Hepatic stellate cell (primary cell): Measurements from ENCODE around the gene ENTPD8.
A peak's percentile ranks its signal among the peaks of the same experiment; 100 is the strongest.
"Not testable (repeated sequence)": the region's sequence is repeated elsewhere in the genome, so short reads cannot be mapped to it uniquely, and the experiment has no call there.

Source experiments
- DNase-seq: peaks from one replicate; pipeline ENCODE4 v3.0.0; 2011; ENCODE audit warnings: low spot score

ENTPD8 gene

GRCh38 chr9:137411645-137412380 lies 29.3 kb downstream of the ENTPD8 start:
- peak; percentile 94 for DNase-seq

- DNase-seq = no peak
These were observed 29.9 kb downstream of the ENTPD8 start for GRCh38 chr9:137411260-137411644.

- no peak for DNase-seq
These were observed 30.3 kb downstream of the ENTPD8 start for GRCh38 chr9:137410891-137411249.

GRCh38 chr9:137410236-137410890 lies 30.8 kb downstream of the ENTPD8 start:
- DNase-seq = not testable (repeated sequence)

- DNase-seq = no peak
These were observed 31.6 kb downstream of the ENTPD8 start for GRCh38 chr9:137409515-137409914.

GRCh38 chr9:137408651-137409405 lies 32.3 kb downstream of the ENTPD8 start:
- DNase-seq = no peak

GRCh38 chr9:137407590-137408300 lies 33.4 kb downstream of the ENTPD8 start:
- peak; percentile 34 for DNase-seq

- DNase-seq = peak; percentile 85
These were observed 34.1 kb downstream of the ENTPD8 start for GRCh38 chr9:137406876-137407589.

- no peak for DNase-seq
These were observed 34.9 kb downstream of the ENTPD8 start for GRCh38 chr9:137406085-137406760.

GRCh38 chr9:137405677-137406081 lies 35.5 kb downstream of the ENTPD8 start:
- DNase-seq = no peak

- DNase-seq = no peak
These were observed 36.1 kb downstream of the ENTPD8 start for GRCh38 chr9:137404961-137405567.

- DNase-seq = no peak
These were observed 37.9 kb downstream of the ENTPD8 start for GRCh38 chr9:137403269-137403668.

- DNase-seq = no peak
These were observed 38.4 kb downstream of the ENTPD8 start for GRCh38 chr9:137402746-137403145.

GRCh38 chr9:137398561-137399468 lies 42.3 kb downstream of the ENTPD8 start:
- DNase-seq = no peak

- DNase-seq = no peak
These were observed 43.3 kb downstream of the ENTPD8 start for GRCh38 chr9:137397675-137398423.

GRCh38 chr9:137396634-137397367 lies 44.4 kb downstream of the ENTPD8 start:
- no peak for DNase-seq

- DNase-seq = peak; percentile 68
These were observed 44.9 kb downstream of the ENTPD8 start for GRCh38 chr9:137396227-137396626.

- no peak for DNase-seq
These were observed 45.5 kb downstream of the ENTPD8 start for GRCh38 chr9:137395666-137396010.
